Stimulated activated CD4-positive, alpha-beta T cell treated with anti-CD3 and anti-CD28 coated beads, Interleukin-1b, Interleukin-23, amount 100 ng/mL, for 1 hour (primary cell): ENCODE data around the gene CSNK1G1.
"Not testable (repeated sequence)": the region's sequence is repeated elsewhere in the genome, so short reads cannot be mapped to it uniquely, and the experiment has no call there.

ENCODE experiments used
- DNase-seq, 2 donors: peaks; one replicate each; pipeline ENCODE4 v3.0.0-alpha.2; 2020; ENCODE audit warnings: low read depth in 2 of 2

The CSNK1G1 gene

GRCh38 chr15:64245405-64245804 lies 110.6 kb downstream of the CSNK1G1 start:
- DNase-seq: no peak

GRCh38 chr15:64237677-64238076 lies 118.3 kb downstream of the CSNK1G1 start:
- DNase-seq: no peak

GRCh38 chr15:64236156-64236894 lies 119.6 kb downstream of the CSNK1G1 start:
- no peak for DNase-seq

GRCh38 chr15:64235552-64235951 lies 120.4 kb downstream of the CSNK1G1 start:
- DNase-seq: no peak

- no peak for DNase-seq
These were observed 122.7 kb downstream of the CSNK1G1 start for GRCh38 chr15:64233299-64233698.

- no peak for DNase-seq
These were observed 123.6 kb downstream of the CSNK1G1 start for GRCh38 chr15:64232400-64232799.

- DNase-seq: no peak
These were observed 126.7 kb downstream of the CSNK1G1 start for GRCh38 chr15:64229129-64229724.

GRCh38 chr15:64225804-64226203 lies 130.2 kb downstream of the CSNK1G1 start:
- DNase-seq: no peak

GRCh38 chr15:64224511-64224910 lies 131.5 kb downstream of the CSNK1G1 start:
- DNase-seq: no peak

GRCh38 chr15:64223882-64224281 lies 132.1 kb downstream of the CSNK1G1 start:
- no peak for DNase-seq

GRCh38 chr15:64222573-64223366 lies 133.2 kb downstream of the CSNK1G1 start:
- no peak for DNase-seq

GRCh38 chr15:64221911-64222310 lies 134.1 kb downstream of the CSNK1G1 start:
- DNase-seq: not testable (repeated sequence)

GRCh38 chr15:64217429-64217750 lies 138.6 kb downstream of the CSNK1G1 start:
- not testable (repeated sequence) for DNase-seq

GRCh38 chr15:64216730-64217428 lies 139.1 kb downstream of the CSNK1G1 start:
- DNase-seq: no peak

GRCh38 chr15:64216196-64216595 lies 139.8 kb downstream of the CSNK1G1 start:
- DNase-seq: no peak

- DNase-seq: no peak
These were observed 142.3 kb downstream of the CSNK1G1 start for GRCh38 chr15:64213646-64214045.

GRCh38 chr15:64211696-64212095 lies 144.3 kb downstream of the CSNK1G1 start:
- no peak for DNase-seq

GRCh38 chr15:64210371-64210770 lies 145.6 kb downstream of the CSNK1G1 start:
- no peak for DNase-seq

GRCh38 chr15:64209680-64210334 lies 146.2 kb downstream of the CSNK1G1 start:
- no peak for DNase-seq

GRCh38 chr15:64205202-64205601 lies 150.8 kb downstream of the CSNK1G1 start:
- DNase-seq: no peak

GRCh38 chr15:64197425-64197824 lies 158.5 kb downstream of the CSNK1G1 start:
- DNase-seq: no peak

GRCh38 chr15:64193971-64194370 lies 162.0 kb downstream of the CSNK1G1 start:
- no peak for DNase-seq
